OCI-LY7 (cell line): Measurements from ENCODE around the gene NXPH1. TPM values are rescaled to one million over a fixed set of nuclear protein-coding genes. Genes with fewer than 3 reads are reported as not detected.

ENCODE experiments used
- BruUV-seq: library from RNA; stranded (reverse); fragments of 400-500 nt; replicated peaks from 2 replicates; lab custom pipeline; 2021; lab: Mats Ljungman, UMichigan
- CTCF ChIA-PET: fragments of 300-600 bp; sonication (Branson Sonifier 250); formaldehyde crosslinking; loops from one replicate; lab custom pipeline; 2022; ENCODE audit warnings: antibody characterized with exemption; ENCODE audit not compliant: unreplicated experiment; lab: Charles Lee
- POLR2A ChIA-PET: fragments of 300-600 bp; sonication (Branson Sonifier 250); formaldehyde crosslinking; loops from one replicate; lab custom pipeline; 2022; ENCODE audit warnings: antibody characterized with exemption; lab: Charles Lee
- DNase-seq: peaks from one replicate; pipeline ENCODE4 v3.0.0-alpha.2; 2015; ENCODE audit warnings: low spot score
- H2AFZ ChIP-seq: fragments of 200-600 bp; sonication (generic), shearing (Covaris generic); 2 replicates; pipeline ENCODE4 v1.6.1; 2014; ENCODE audit warnings: mild to moderate bottlenecking, antibody characterized with exemption, low read length, moderate library complexity
- H3K27ac ChIP-seq: fragments of 200-600 bp; sonication (generic); 2 replicates; pipeline ENCODE4 v1.5.1; 2014; ENCODE audit warnings: mixed run types, low read depth, mild to moderate bottlenecking, moderate library complexity, low read length, inconsistent platforms; ENCODE audit not compliant: poor library complexity, severe bottlenecking
- H3K36me3 ChIP-seq: fragments of 200-600 bp; sonication (generic); 2 replicates; pipeline ENCODE4 v1.6.1; 2014; ENCODE audit warnings: mild to moderate bottlenecking, antibody characterized with exemption, low read length, moderate library complexity, mixed read lengths; ENCODE audit not compliant: insufficient read depth
- H3K4me1 ChIP-seq: fragments of 200-600 bp; sonication (generic); 2 replicates; pipeline ENCODE4 v1.5.1; 2014; ENCODE audit warnings: mild to moderate bottlenecking, low read length; ENCODE audit not compliant: insufficient read depth, poor library complexity, severe bottlenecking
- H3K4me2 ChIP-seq: fragments of 200-600 bp; sonication (generic); 2 replicates; pipeline ENCODE4 v1.6.1; 2014; ENCODE audit warnings: mild to moderate bottlenecking, low read length
- H3K4me3 ChIP-seq: fragments of 200-600 bp; sonication (generic); 2 replicates; pipeline ENCODE4 v1.5.1; 2014; ENCODE audit warnings: mild to moderate bottlenecking, low read depth, low read length; ENCODE audit not compliant: poor library complexity, severe bottlenecking
- H3K79me2 ChIP-seq: fragments of 200-600 bp; sonication (generic); 2 replicates; pipeline ENCODE4 v1.6.1; 2016; ENCODE audit warnings: low read depth, mild to moderate bottlenecking, low read length, moderate library complexity, mixed read lengths; ENCODE audit not compliant: insufficient read depth
- H3K9me2 ChIP-seq: fragments of 200-600 bp; sonication (generic); 2 replicates; pipeline ENCODE4 v1.6.1; 2016; ENCODE audit warnings: mild to moderate bottlenecking, low read length, mixed read lengths; ENCODE audit not compliant: insufficient read depth
- H3K9me3 ChIP-seq: fragments of 200-600 bp; sonication (generic); 2 replicates; pipeline ENCODE4 v1.6.1; 2014; ENCODE audit warnings: mild to moderate bottlenecking, mixed run types, low read length, mixed read lengths
- H4K20me1 ChIP-seq: fragments of 200-600 bp; sonication (generic); 2 replicates; pipeline ENCODE4 v1.6.1; 2014; ENCODE audit warnings: mild to moderate bottlenecking, antibody characterized with exemption, low read length, moderate library complexity, mixed read lengths; ENCODE audit not compliant: insufficient read depth
- CTCF ChIP-seq: fragments of 200-600 bp; sonication (generic); conservative IDR thresholded peaks from 2 replicates; pipeline ENCODE4 v1.5.1; 2014; ENCODE audit warnings: mild to moderate bottlenecking, antibody characterized with exemption, low read length, moderate library complexity, mixed read lengths
- EZH2phosphoT487 ChIP-seq: fragments of 200-600 bp; sonication (generic); IDR thresholded peaks from 2 replicates; pipeline ENCODE4 v1.6.1; 2018; ENCODE audit warnings: low read depth, borderline replicate concordance, mild to moderate bottlenecking, mixed run types, antibody characterized with exemption, low read length, moderate library complexity, mixed read lengths
- intact Hi-C: fragments of 100-400 bp; cut with micrococcal nuclease; formaldehyde crosslinking; loops from one replicate; pipeline ENCODE4 v1.10.0; 2022; ENCODE audit not compliant: unreplicated experiment
- total RNA-seq, 2 experiments: library from RNA; depleted of rRNA in 1 of 2; stranded (reverse); fragments of >200 nt in 1 of 2; shearing (Covaris generic) in 1 of 2; gene quantifications; 2 replicates each; pipeline ENCODE4 v1.2.3, GENCODE V29; 2014 to 2022

The NXPH1 gene
- total RNA-seq, 2 experiments from 2014 or later: not detected

- no peak overlapping the region for H3K4me3 ChIP-seq
- H3K4me2 ChIP-seq: no peak overlapping the region
- H3K9me3 ChIP-seq: no peaks in the 10 kb centered on the region
- intact Hi-C loops: no loop called here
- no TSS peak for BruUV-seq
- no peak for DNase-seq
- H2AFZ ChIP-seq: no peak overlapping the region
- TF ChIP-seq CTCF: no peak
- ChIA-PET CTCF (no interaction called here), POLR2A (no interaction called here)
- no peaks in the 10 kb centered on the region for H4K20me1 ChIP-seq
- H3K4me1 ChIP-seq: no peaks in the 10 kb centered on the region
- no peaks in the 10 kb centered on the region for H3K9me2 ChIP-seq
- H3K36me3 ChIP-seq: no peaks in the 10 kb centered on the region
- no peaks in the 10 kb centered on the region for H3K79me2 ChIP-seq
- H3K27ac ChIP-seq: no peak overlapping the region
These were observed 83.6 kb downstream of the NXPH1 start for GRCh38 chr7:8516976-8517375.

GRCh38 chr7:8528311-8528710, 94.9 kb downstream of the NXPH1 start:
- no peak overlapping the region for H3K4me2 ChIP-seq
- intact Hi-C loops: no loop called here
- BruUV-seq: no TSS peak
- CTCF ChIA-PET: no interaction called here
- no peaks in the 10 kb centered on the region for H3K9me2 ChIP-seq
- no peaks in the 10 kb centered on the region for H3K9me3 ChIP-seq
- no peak overlapping the region for H2AFZ ChIP-seq
- TF ChIP-seq CTCF (no peak), EZH2phosphoT487 (no peak)
- no peak for DNase-seq
- no peaks in the 10 kb centered on the region for H3K4me1 ChIP-seq
- no peaks in the 10 kb centered on the region for H3K36me3 ChIP-seq
- no peak overlapping the region for H3K4me3 ChIP-seq
- H3K79me2 ChIP-seq: no peaks in the 10 kb centered on the region
- H3K27ac ChIP-seq: no peak overlapping the region
- POLR2A ChIA-PET: interaction anchor here (0.7 kb wide), 1 partner anchor 19 kb away, joined by 3 read pairs; no protein-coding TSS in a partner anchor
- H4K20me1 ChIP-seq: no peaks in the 10 kb centered on the region; the same call in 1 of the 2 replicates

DNA sequence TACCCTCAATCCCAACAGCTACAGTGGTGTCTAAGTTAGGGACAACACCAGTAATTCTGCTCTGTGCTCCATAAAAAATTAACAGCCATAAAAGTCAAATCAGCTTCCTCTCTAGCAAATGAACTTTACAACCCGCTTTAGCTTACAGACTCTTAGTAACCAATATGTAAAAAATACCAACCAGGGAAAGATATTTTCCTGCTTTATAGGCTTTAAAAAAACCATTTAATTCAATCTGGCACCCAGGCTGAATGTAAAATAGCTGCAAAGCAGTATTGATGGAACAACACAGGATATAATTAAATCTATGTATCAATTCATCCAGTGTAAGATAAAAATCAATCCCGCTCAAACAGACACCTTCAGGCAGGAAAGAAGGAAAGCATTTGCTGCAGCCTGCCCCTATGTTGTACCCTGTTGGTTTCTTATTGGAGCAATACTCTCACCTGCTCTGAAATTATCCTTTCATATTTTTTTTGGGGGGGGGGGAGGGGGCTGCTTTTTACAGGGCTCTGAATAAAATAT, 98.6 kb downstream of the NXPH1 start:
- CTCF ChIA-PET: no interaction called here
- Histone ChIP-seq H3K4me2 (no peak overlapping the region), H2AFZ (no peak overlapping the region), H3K79me2 (no peaks in the 10 kb centered on the region), H4K20me1 (no peaks in the 10 kb centered on the region; the same call in 1 of the 2 replicates), H3K27ac (no peak overlapping the region), H3K36me3 (no peaks in the 10 kb centered on the region), H3K4me1 (no peaks in the 10 kb centered on the region), H3K4me3 (no peak overlapping the region), H3K9me3 (no peaks in the 10 kb centered on the region), H3K9me2 (no peaks in the 10 kb centered on the region)
- BruUV-seq: no TSS peak
- no peak for DNase-seq
- TF ChIP-seq EZH2phosphoT487: no peak
- no peak for TF ChIP-seq CTCF
- intact Hi-C loops: no loop called here
- POLR2A ChIA-PET: interaction anchor here (0.8 kb wide), 1 partner anchor 10 kb away, joined by 3 read pairs; no protein-coding TSS in a partner anchor
